ENCODE results near the gene PIP5K1A. TPM values are rescaled to one million over a fixed set of nuclear protein-coding genes. Genes with fewer than 3 reads are reported as not detected.

PIP5K1A gene
- total RNA-seq, 4 donors from 2014 or later: 31.5 to 94.2 (median 59.4) TPM

DNA sequence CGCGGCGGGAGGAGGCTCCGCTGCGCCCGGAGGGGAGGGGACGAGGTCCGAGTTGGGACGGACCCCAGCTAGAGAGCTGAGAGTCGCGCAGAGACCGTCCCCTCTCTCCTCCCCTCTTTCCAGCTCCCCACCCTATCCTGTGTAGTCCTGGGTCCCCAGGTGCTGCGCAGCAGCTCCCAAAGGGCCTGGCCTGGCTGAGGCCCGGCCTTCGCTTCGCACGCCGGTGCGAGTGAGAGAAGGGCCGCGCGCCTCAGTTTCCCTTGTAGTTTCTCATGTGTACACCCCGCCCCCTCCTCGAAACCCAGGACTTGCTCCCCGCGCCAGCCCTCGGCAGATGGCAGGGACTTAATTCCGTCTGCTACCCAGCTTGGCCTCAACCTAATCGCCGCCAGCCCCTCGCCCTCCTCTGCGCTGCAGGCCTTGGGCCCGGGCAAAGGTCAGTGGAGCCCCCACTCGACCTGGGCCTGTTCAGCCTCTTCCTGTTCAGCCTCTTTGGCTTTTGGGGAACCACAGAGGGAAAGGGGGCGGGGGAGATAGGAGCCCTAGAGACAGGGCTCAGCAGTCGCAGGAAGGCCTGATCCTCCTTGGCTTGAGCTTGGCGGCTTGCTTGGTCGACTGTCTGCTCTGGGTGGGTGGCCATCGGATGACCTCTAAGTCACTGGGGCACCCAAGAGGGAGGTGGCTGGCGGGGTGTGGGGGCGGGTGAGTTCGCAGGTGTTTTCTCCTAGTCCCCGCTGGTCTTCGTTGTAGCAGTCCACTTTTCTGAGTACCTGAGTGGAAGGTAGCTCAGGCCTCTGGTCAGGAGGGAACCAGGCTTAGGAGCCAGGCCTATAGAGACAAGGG is 84.8 kb downstream of the PIP5K1A start:
- DNase-seq (ENCODE audit: low spot score) (no peak), ATAC-seq (ENCODE audit: low FRiP score) (no peak)
- no peak for TF ChIP-seq CTCF (IDR thresholded peaks at IDR 0.05)

DNA sequence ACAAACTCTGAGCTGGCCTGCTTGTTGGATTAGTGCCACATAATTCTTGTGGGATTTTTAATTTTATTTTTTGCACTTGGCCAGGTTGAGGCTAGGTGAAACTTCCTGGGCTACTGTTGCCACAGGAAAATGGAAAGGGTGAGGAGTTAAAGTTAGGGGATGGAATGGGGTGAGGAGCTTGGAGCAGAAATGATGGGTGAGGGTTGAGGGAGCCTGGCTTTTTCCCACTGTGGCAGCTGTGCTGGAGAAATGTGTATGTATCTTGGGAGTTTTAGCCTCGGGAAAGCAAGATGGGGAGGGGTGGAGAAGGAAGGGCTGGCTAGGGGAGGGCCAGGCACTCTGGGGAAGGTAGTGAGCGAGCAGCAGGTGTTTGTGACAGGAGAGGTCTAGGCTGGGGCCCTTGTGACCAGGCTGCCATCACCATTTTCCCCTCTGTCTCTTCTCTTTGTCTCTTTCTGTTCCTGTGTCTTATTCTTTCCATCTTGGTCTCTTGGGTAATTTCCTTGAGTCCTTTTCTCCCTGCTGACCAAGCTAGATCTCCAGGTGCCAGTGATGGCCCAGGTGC is 85.7 kb downstream of the PIP5K1A start:
- DNase-seq (ENCODE audit: low spot score) (no peak), ATAC-seq (ENCODE audit: low FRiP score) (no peak)
- TF ChIP-seq CTCF (IDR thresholded peaks at IDR 0.05): no peak

DNA sequence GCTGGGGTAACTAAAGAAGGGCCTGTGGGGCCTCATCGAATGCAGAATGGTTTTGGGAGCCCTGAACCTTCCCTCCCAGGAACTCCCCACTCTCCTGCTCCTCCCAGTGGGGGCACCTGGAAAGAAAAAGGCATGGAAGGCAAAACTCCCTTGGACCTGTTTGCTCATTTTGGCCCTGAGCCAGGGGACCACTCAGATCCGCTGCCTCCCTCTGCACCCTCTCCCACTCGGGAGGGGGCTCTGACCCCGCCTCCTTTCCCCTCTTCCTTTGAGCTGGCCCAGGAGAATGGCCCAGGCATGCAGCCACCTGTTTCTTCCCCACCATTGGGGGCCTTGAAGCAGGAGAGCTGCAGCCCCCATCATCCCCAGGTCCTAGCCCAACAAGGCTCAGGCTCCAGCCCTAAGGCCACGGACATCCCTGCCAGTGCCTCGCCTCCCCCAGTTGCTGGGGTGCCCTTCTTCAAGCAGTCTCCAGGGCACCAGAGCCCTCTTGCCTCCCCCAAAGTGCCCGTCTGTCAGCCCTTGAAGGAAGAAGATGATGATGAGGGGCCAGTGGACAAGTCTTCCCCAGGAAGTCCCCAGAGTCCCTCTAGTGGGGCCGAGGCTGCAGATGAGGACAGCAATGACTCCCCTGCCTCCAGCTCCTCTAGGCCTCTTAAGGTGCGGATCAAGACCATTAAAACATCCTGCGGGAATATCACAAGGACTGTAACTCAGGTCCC is 88.4 kb downstream of the PIP5K1A start:
- no peak for DNase-seq (ENCODE audit: low spot score)
- no peak for ATAC-seq (ENCODE audit: low FRiP score)
- no peak for TF ChIP-seq CTCF (IDR thresholded peaks at IDR 0.05)

DNA sequence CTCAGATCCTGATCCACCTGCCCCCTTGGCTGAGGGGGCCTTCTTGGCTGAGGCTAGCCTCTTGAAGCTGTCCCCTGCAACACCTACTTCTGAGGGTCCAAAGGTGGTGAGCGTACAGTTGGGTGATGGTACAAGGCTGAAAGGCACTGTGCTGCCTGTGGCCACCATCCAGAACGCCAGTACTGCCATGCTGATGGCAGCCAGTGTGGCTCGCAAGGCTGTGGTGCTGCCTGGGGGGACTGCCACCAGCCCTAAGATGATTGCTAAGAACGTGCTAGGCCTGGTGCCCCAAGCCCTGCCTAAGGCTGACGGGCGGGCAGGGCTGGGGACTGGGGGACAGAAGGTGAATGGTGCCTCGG is 89.0 kb downstream of the PIP5K1A start:
- no peak for DNase-seq (ENCODE audit: low spot score)
- TF ChIP-seq CTCF (IDR thresholded peaks at IDR 0.05): no peak
- ATAC-seq (ENCODE audit: low FRiP score): no peak

DNA sequence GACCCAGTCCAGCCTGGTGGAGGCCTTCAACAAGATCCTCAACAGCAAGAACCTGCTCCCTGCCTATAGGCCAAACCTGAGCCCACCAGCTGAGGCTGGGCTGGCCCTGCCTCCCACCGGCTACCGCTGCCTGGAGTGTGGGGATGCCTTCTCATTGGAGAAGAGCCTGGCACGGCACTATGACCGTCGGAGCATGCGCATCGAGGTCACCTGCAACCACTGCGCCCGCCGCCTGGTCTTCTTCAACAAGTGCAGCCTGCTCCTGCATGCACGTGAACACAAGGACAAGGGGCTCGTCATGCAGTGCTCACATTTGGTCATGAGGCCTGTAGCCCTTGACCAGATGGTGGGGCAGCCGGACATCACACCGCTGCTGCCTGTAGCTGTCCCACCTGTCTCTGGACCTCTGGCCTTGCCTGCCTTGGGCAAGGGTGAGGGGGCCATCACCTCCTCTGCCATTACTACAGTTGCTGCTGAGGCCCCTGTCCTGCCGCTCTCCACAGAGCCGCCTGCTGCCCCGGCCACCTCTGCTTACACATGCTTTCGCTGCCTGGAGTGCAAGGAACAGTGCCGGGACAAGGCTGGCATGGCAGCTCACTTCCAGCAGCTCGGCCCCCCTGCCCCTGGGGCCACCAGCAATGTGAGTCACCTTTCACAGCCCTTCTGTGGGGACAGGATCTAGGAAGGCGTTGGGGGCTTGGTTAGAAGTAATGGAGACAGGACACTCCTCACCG is 89.6 kb downstream of the PIP5K1A start:
- DNase-seq (ENCODE audit: low spot score) (no peak), ATAC-seq (ENCODE audit: low FRiP score) (no peak)
- TF ChIP-seq CTCF (IDR thresholded peaks at IDR 0.05): no peak

DNA sequence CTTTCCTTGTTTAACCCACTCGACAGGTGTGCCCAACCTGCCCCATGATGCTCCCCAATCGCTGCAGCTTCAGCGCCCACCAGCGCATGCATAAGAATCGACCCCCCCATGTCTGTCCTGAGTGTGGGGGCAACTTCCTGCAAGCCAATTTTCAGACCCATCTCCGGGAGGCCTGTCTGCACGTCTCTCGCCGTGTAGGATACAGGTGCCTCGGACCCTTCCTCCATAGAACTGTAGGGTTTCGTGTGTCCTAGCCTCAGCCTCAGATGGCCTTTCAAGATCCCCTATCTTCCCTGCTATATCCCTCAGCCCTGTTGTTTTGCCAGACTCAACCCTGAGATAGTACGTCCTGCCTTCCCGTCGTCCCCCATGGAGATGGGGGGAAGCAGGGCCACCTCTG is 90.2 kb downstream of the PIP5K1A start:
- no peak for DNase-seq (ENCODE audit: low spot score)
- TF ChIP-seq CTCF (IDR thresholded peaks at IDR 0.05): no peak
- ATAC-seq (ENCODE audit: low FRiP score): no peak
